HG03521 (cell line): Measurements from ENCODE around the gene AARSD1.
"Not testable (repeated sequence)": the region's sequence is repeated elsewhere in the genome, so short reads cannot be mapped to it uniquely, and the experiment has no call there.

Source experiments
- ATAC-seq: cut with Tn5 transposase; IDR thresholded peaks from one replicate; pipeline ENCODE4 v1.9.1; 2021; ENCODE audit warnings: mild to moderate bottlenecking, moderate library complexity; ENCODE audit not compliant: unreplicated experiment

AARSD1 gene

GRCh38 chr17:42922294-42922693, 42.0 kb downstream of the AARSD1 start:
- ATAC-seq = no peak

- ATAC-seq = no peak
Measured at GRCh38 chr17:42920922-42921321, 43.3 kb downstream of the AARSD1 start.

GRCh38 chr17:42920106-42920900, 44.0 kb downstream of the AARSD1 start:
- no peak for ATAC-seq

- ATAC-seq = not testable (repeated sequence)
Measured at GRCh38 chr17:42919522-42920077, 44.7 kb downstream of the AARSD1 start.

- no peak for ATAC-seq
Measured at GRCh38 chr17:42918902-42919521, 45.2 kb downstream of the AARSD1 start.

- ATAC-seq = no peak
Measured at GRCh38 chr17:42917236-42917603, 47.0 kb downstream of the AARSD1 start.

GRCh38 chr17:42916388-42917235, 47.6 kb downstream of the AARSD1 start:
- not testable (repeated sequence) for ATAC-seq

- not testable (repeated sequence) for ATAC-seq
Measured at GRCh38 chr17:42915288-42915687, 49.0 kb downstream of the AARSD1 start.

GRCh38 chr17:42913981-42914617, 50.2 kb downstream of the AARSD1 start:
- no peak for ATAC-seq

- ATAC-seq = no peak
Measured at GRCh38 chr17:42913522-42913921, 50.7 kb downstream of the AARSD1 start.

GRCh38 chr17:42908872-42909700, 55.2 kb downstream of the AARSD1 start:
- ATAC-seq = no peak

- ATAC-seq = no peak
Measured at GRCh38 chr17:42906772-42907446, 57.3 kb downstream of the AARSD1 start.

- ATAC-seq = no peak
Measured at GRCh38 chr17:42904110-42904469, 60.2 kb downstream of the AARSD1 start.

GRCh38 chr17:42901535-42902229, 62.6 kb downstream of the AARSD1 start:
- no peak for ATAC-seq
